ENCODE measurements around the gene RGS9BP.
"Not testable (repeated sequence)": the region's sequence is repeated elsewhere in the genome, so short reads cannot be mapped to it uniquely, and the experiment has no call there.

RGS9BP gene

GRCh38 chr19:32694851-32695250 lies 19.2 kb downstream of the RGS9BP start:
- FAIRE-seq; DNase-seq (ENCODE audit: low spot score): not testable (repeated sequence)

GRCh38 chr19:32695506-32695905 lies 19.9 kb downstream of the RGS9BP start:
- DNase-seq (ENCODE audit: low spot score); FAIRE-seq: not testable (repeated sequence)

GRCh38 chr19:32696771-32697170 lies 21.1 kb downstream of the RGS9BP start:
- FAIRE-seq; DNase-seq (ENCODE audit: low spot score): not testable (repeated sequence)

- not testable (repeated sequence) for DNase-seq (ENCODE audit: low spot score); FAIRE-seq
These were observed 24.5 kb downstream of the RGS9BP start for GRCh38 chr19:32700129-32700528.

- no peak for DNase-seq (ENCODE audit: low spot score)
These were observed 26.4 kb downstream of the RGS9BP start for GRCh38 chr19:32702010-32702409.

GRCh38 chr19:32704006-32704405 lies 28.4 kb downstream of the RGS9BP start:
- not testable (repeated sequence) for FAIRE-seq; DNase-seq (ENCODE audit: low spot score)

More at GRCh38 chr19:32702010-32702409, 26.4 kb downstream of the RGS9BP start:
- FAIRE-seq: no peak

- DNase-seq (ENCODE audit: low spot score) (no peak), FAIRE-seq (no peak)
These were observed 32.8 kb downstream of the RGS9BP start for GRCh38 chr19:32708457-32708856.

GRCh38 chr19:32709032-32709431 lies 33.4 kb downstream of the RGS9BP start:
- FAIRE-seq (no peak), DNase-seq (ENCODE audit: low spot score) (no peak)

GRCh38 chr19:32711747-32712146 lies 36.1 kb downstream of the RGS9BP start:
- FAIRE-seq: no peak

GRCh38 chr19:32716203-32716602 lies 40.6 kb downstream of the RGS9BP start:
- FAIRE-seq; DNase-seq (ENCODE audit: low spot score): not testable (repeated sequence)

More at GRCh38 chr19:32711747-32712146, 36.1 kb downstream of the RGS9BP start:
- no peak for DNase-seq (ENCODE audit: low spot score)

GRCh38 chr19:32717496-32717895 lies 41.8 kb downstream of the RGS9BP start:
- DNase-seq (ENCODE audit: low spot score) (no peak), FAIRE-seq (no peak)

- DNase-seq (ENCODE audit: low spot score) (no peak), FAIRE-seq (no peak)
These were observed 42.6 kb downstream of the RGS9BP start for GRCh38 chr19:32718286-32718685.

- FAIRE-seq (no peak), DNase-seq (ENCODE audit: low spot score) (no peak)
These were observed 44.0 kb downstream of the RGS9BP start, which contains the start of gene TDRD12 for GRCh38 chr19:32719611-32720059. TDRD12 (plus strand) TSS chr19:32719767; CDS start chr19:32720073, 306 bp downstream.

- FAIRE-seq (no peak), DNase-seq (ENCODE audit: low spot score) (no peak)
These were observed 44.7 kb downstream of the RGS9BP start for GRCh38 chr19:32720216-32720935.

GRCh38 chr19:32720936-32721250 lies 45.2 kb downstream of the RGS9BP start:
- FAIRE-seq (no peak), DNase-seq (ENCODE audit: low spot score) (no peak)
